ENCODE measurements around the gene TMPRSS5. TPM values are rescaled to one million over a fixed set of nuclear protein-coding genes. Genes with fewer than 3 reads are reported as not detected.

Gene TMPRSS5
- total RNA-seq, 1 donor from 2014 or later, result 1.6 TPM

DNA sequence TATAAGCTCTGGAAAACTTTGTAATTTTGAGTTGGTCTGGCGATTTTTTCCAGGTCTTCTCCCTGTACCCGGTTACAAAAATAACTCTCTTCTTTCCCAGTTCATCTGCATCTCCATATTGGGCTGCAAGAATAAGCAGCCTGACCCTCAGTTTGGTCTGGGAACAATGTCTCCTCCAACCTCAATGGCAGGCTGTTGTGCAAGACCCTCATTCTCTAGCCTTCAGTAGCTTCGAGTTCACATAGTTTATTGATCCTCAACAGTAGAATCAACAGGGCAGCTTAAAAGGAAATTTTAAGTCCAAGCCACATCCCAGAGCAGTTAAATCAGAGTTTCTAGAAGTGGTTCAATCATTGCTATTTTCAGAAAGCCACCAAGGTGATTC lies 35.3 kb downstream of the TMPRSS5 start:
- peaks cover 2% of the 10 kb centered on the region for H3K27me3 Mint-ChIP-seq (ENCODE audit: unreplicated experiment)
- peaks cover 18% of the 10 kb centered on the region for H3K4me1 Mint-ChIP-seq (ENCODE audit: unreplicated experiment)
- no peak for DNase-seq (ENCODE audit: extremely low spot score, unreplicated experiment)
- no peak overlapping the region for H3K27ac Mint-ChIP-seq (ENCODE audit: unreplicated experiment)
- peaks cover 15% of the 10 kb centered on the region for H3K9me3 Mint-ChIP-seq (ENCODE audit: unreplicated experiment)
- H3K36me3 Mint-ChIP-seq (ENCODE audit: unreplicated experiment), result no peaks in the 10 kb centered on the region
- H3K4me3 Mint-ChIP-seq (ENCODE audit: unreplicated experiment), result no peak overlapping the region
- TF ChIP-seq, protein P1, sequence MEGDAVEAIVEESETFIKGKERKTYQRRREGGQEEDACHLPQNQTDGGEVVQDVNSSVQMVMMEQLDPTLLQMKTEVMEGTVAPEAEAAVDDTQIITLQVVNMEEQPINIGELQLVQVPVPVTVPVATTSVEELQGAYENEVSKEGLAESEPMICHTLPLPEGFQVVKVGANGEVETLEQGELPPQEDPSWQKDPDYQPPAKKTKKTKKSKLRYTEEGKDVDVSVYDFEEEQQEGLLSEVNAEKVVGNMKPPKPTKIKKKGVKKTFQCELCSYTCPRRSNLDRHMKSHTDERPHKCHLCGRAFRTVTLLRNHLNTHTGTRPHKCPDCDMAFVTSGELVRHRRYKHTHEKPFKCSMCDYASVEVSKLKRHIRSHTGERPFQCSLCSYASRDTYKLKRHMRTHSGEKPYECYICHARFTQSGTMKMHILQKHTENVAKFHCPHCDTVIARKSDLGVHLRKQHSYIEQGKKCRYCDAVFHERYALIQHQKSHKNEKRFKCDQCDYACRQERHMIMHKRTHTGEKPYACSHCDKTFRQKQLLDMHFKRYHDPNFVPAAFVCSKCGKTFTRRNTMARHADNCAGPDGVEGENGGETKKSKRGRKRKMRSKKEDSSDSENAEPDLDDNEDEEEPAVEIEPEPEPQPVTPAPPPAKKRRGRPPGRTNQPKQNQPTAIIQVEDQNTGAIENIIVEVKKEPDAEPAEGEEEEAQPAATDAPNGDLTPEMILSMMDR (IDR thresholded peaks at IDR 0.05), result no peak

GRCh38 chr11:113670149-113670830 lies 35.8 kb downstream of the TMPRSS5 start:
- Mint-ChIP-seq H3K4me3 (ENCODE audit: unreplicated experiment) (no peak overlapping the region), H3K36me3 (ENCODE audit: unreplicated experiment) (no peaks in the 10 kb centered on the region), H3K9me3 (ENCODE audit: unreplicated experiment) (peaks cover 16% of the 10 kb centered on the region), H3K27me3 (ENCODE audit: unreplicated experiment) (peaks cover 4% of the 10 kb centered on the region), H3K4me1 (ENCODE audit: unreplicated experiment) (peaks cover 13% of the 10 kb centered on the region), H3K27ac (ENCODE audit: unreplicated experiment) (no peak overlapping the region)
- no peak for DNase-seq (ENCODE audit: extremely low spot score, unreplicated experiment)
- TF ChIP-seq, protein P1 (IDR thresholded peaks at IDR 0.05), result no peak

GRCh38 chr11:113668255-113668654 lies 37.9 kb downstream of the TMPRSS5 start:
- DNase-seq (ENCODE audit: extremely low spot score, unreplicated experiment), result no peak

GRCh38 chr11:113667801-113668200 lies 38.3 kb downstream of the TMPRSS5 start:
- H3K36me3 Mint-ChIP-seq (ENCODE audit: unreplicated experiment), result no peaks in the 10 kb centered on the region
- DNase-seq (ENCODE audit: extremely low spot score, unreplicated experiment), result no peak
- H3K4me1 Mint-ChIP-seq (ENCODE audit: unreplicated experiment), result peaks cover 5% of the 10 kb centered on the region
- H3K4me3 Mint-ChIP-seq (ENCODE audit: unreplicated experiment), result no peak overlapping the region
- peaks cover 6% of the 10 kb centered on the region for H3K27me3 Mint-ChIP-seq (ENCODE audit: unreplicated experiment)
- H3K9me3 Mint-ChIP-seq (ENCODE audit: unreplicated experiment), result peaks cover 21% of the 10 kb centered on the region
- TF ChIP-seq, protein P1 (IDR thresholded peaks at IDR 0.05), result no peak
- H3K27ac Mint-ChIP-seq (ENCODE audit: unreplicated experiment), result no peak overlapping the region

More at GRCh38 chr11:113668255-113668654, 37.9 kb downstream of the TMPRSS5 start:
- H3K36me3 Mint-ChIP-seq (ENCODE audit: unreplicated experiment), result no peaks in the 10 kb centered on the region
- H3K9me3 Mint-ChIP-seq (ENCODE audit: unreplicated experiment), result peaks cover 21% of the 10 kb centered on the region
- H3K4me3 Mint-ChIP-seq (ENCODE audit: unreplicated experiment), result no peak overlapping the region
- TF ChIP-seq, protein P1 (IDR thresholded peaks at IDR 0.05), result no peak
- peaks cover 5% of the 10 kb centered on the region for H3K4me1 Mint-ChIP-seq (ENCODE audit: unreplicated experiment)
- peaks cover 7% of the 10 kb centered on the region for H3K27me3 Mint-ChIP-seq (ENCODE audit: unreplicated experiment)
- H3K27ac Mint-ChIP-seq (ENCODE audit: unreplicated experiment), result no peak overlapping the region

DNA sequence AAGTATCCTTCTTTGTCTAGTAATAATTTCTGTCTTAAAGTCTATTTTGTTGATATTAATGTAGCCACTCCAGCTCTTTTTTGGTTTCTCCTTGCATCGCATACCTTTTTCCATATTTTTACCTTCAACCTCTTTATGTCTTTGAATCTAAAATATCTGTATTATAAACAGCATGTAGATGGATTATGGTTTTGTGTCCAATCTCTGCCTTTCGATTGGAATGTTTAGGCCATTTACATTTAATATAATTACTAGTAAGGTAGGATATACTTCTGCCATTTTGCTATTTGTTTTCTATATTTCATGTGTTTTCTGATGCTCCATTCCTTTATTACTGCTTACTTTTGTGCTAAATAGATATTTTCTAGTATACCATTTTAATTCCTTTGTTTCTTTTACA lies 39.5 kb downstream of the TMPRSS5 start:
- Mint-ChIP-seq H3K4me1 (ENCODE audit: unreplicated experiment) (peaks cover 5% of the 10 kb centered on the region), H3K4me3 (ENCODE audit: unreplicated experiment) (no peak overlapping the region), H3K27ac (ENCODE audit: unreplicated experiment) (no peak overlapping the region), H3K36me3 (ENCODE audit: unreplicated experiment) (no peaks in the 10 kb centered on the region), H3K27me3 (ENCODE audit: unreplicated experiment) (peaks cover 6% of the 10 kb centered on the region), H3K9me3 (ENCODE audit: unreplicated experiment) (peaks cover 21% of the 10 kb centered on the region)
- TF ChIP-seq, protein P1 (IDR thresholded peaks at IDR 0.05), result no peak
- no peak for DNase-seq (ENCODE audit: extremely low spot score, unreplicated experiment)
